SU-DHL-6 (cell line): Measurements from ENCODE around the gene FXYD4.
"Not testable (repeated sequence)": the region's sequence is repeated elsewhere in the genome, so short reads cannot be mapped to it uniquely, and the experiment has no call there.

ENCODE experiments used
- H2AFZ ChIP-seq: fragments of 200-600 bp; sonication (generic); 2 replicates; pipeline ENCODE4 v1.6.1; 2014; ENCODE audit warnings: low read depth, mild to moderate bottlenecking, moderate library complexity, mixed read lengths, antibody characterized with exemption, low read length; ENCODE audit not compliant: severe bottlenecking
- H3F3A ChIP-seq: fragments of 200-600 bp; shearing (Covaris generic); 2 replicates; pipeline ENCODE4 v1.6.0; 2016; ENCODE audit warnings: antibody characterized with exemption, mild to moderate bottlenecking; ENCODE audit not compliant: insufficient read depth
- H3K27ac ChIP-seq: fragments of 200-600 bp; sonication (generic); 2 replicates; pipeline ENCODE4 v1.5.1; 2016; ENCODE audit warnings: low read depth, mild to moderate bottlenecking, low read length, moderate library complexity, mixed read lengths
- H3K27me3 ChIP-seq: fragments of 200-600 bp; sonication (generic), shearing (Covaris generic); 2 replicates; pipeline ENCODE4 v1.6.0; 2014; ENCODE audit warnings: mild to moderate bottlenecking, low read length
- H3K36me3 ChIP-seq: fragments of 200-600 bp; sonication (generic); 2 replicates; pipeline ENCODE4 v1.6.1; 2014; ENCODE audit warnings: mild to moderate bottlenecking, low read length, mixed read lengths
- H3K4me2 ChIP-seq: fragments of 300-600, 200-600 bp; shearing (Covaris generic), sonication (generic); 2 replicates; pipeline ENCODE4 v1.6.0; 2014; ENCODE audit warnings: low read length, low read depth, mild to moderate bottlenecking; ENCODE audit not compliant: poor library complexity, severe bottlenecking
- H3K4me3 ChIP-seq: fragments of 200-600 bp; sonication (generic); 2 replicates; pipeline ENCODE4 v1.5.1; 2014; ENCODE audit warnings: antibody characterized with exemption, low read length, mild to moderate bottlenecking, mixed read lengths; ENCODE audit not compliant: insufficient read depth, poor library complexity, severe bottlenecking
- H3K79me2 ChIP-seq: fragments of 200-600 bp; sonication (generic); 2 replicates; pipeline ENCODE4 v1.6.1; 2014; ENCODE audit warnings: mild to moderate bottlenecking, low read length, moderate library complexity; ENCODE audit not compliant: insufficient read depth
- H3K9ac ChIP-seq: fragments of 200-600 bp; sonication (generic); 2 replicates; pipeline ENCODE4 v1.7.0; 2014; ENCODE audit warnings: mild to moderate bottlenecking, low read length
- H3K9me2 ChIP-seq: fragments of 200-600 bp; sonication (generic); replicated peaks from 2 replicates; pipeline ENCODE4 v1.6.1; 2014; ENCODE audit warnings: low read length; ENCODE audit not compliant: insufficient read depth
- H3K9me3 ChIP-seq: fragments of 200-600 bp; sonication (generic); 2 replicates; pipeline ENCODE4 v1.6.1; 2014; ENCODE audit warnings: low read length, mixed read lengths; ENCODE audit not compliant: insufficient read depth
- H4K20me1 ChIP-seq: fragments of 200-600 bp; sonication (generic); 2 replicates; pipeline ENCODE4 v1.6.1; 2014; ENCODE audit warnings: low read depth, mild to moderate bottlenecking, antibody characterized with exemption, low read length, moderate library complexity, mixed read lengths
- EZH2phosphoT487 ChIP-seq: fragments of 200-600 bp; sonication (generic), shearing (Covaris generic); conservative IDR thresholded peaks from 2 replicates; pipeline ENCODE4 v1.6.1; 2018; ENCODE audit warnings: mild to moderate bottlenecking, antibody characterized with exemption, low read length, moderate library complexity, mixed read lengths
- TF ChIP-seq, protein P1 (sequence below): fragments of 200-600 bp; sonication (generic); IDR thresholded peaks from one replicate; pipeline ENCODE4 v1.5.1; 2017; ENCODE audit warnings: antibody characterized with exemption, mild to moderate bottlenecking, low read length, moderate library complexity; ENCODE audit not compliant: insufficient read depth, poor library complexity, severe bottlenecking

Gene FXYD4

DNA sequence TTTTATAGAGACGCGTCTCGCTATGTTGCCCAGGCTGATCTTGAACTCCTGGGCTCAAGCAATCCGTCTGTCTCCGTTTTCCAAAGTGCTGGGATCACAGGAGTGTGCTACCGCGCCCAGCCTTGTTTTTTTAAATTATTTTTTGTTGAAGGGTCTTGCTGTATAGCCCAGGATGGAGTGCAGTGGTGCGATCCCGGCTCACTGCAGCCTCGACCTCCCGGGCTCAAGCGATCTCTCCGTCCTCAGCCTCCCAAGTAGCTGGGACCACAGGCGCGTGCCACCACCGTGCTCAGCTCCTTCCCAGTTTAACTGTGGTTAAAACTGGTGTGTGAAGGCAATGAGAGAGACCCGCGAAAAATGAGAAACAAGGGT, 48.5 kb downstream of the FXYD4 start:
- peak overlapping the region; percentile 89 for H3K27ac ChIP-seq
- H3K9ac ChIP-seq = peak overlapping the region; percentile 78
- no peaks in the 10 kb centered on the region for H3K27me3 ChIP-seq
- H3K9me2 ChIP-seq = no peaks in the 10 kb centered on the region
- H3K36me3 ChIP-seq = no peaks in the 10 kb centered on the region
- H3F3A ChIP-seq = peaks cover 49% of the 10 kb centered on the region
- peak overlapping the region; percentile 99 for H3K4me2 ChIP-seq
- H3K79me2 ChIP-seq = no peaks in the 10 kb centered on the region
- H4K20me1 ChIP-seq = no peaks in the 10 kb centered on the region
- peak overlapping the region; percentile 66 for H3K4me3 ChIP-seq
- no peaks in the 10 kb centered on the region for H3K9me3 ChIP-seq
- TF ChIP-seq, protein P1, sequence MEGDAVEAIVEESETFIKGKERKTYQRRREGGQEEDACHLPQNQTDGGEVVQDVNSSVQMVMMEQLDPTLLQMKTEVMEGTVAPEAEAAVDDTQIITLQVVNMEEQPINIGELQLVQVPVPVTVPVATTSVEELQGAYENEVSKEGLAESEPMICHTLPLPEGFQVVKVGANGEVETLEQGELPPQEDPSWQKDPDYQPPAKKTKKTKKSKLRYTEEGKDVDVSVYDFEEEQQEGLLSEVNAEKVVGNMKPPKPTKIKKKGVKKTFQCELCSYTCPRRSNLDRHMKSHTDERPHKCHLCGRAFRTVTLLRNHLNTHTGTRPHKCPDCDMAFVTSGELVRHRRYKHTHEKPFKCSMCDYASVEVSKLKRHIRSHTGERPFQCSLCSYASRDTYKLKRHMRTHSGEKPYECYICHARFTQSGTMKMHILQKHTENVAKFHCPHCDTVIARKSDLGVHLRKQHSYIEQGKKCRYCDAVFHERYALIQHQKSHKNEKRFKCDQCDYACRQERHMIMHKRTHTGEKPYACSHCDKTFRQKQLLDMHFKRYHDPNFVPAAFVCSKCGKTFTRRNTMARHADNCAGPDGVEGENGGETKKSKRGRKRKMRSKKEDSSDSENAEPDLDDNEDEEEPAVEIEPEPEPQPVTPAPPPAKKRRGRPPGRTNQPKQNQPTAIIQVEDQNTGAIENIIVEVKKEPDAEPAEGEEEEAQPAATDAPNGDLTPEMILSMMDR = no peak
- no peak for TF ChIP-seq EZH2phosphoT487
- H2AFZ ChIP-seq = peak overlapping the region; percentile 82

- H3K79me2 ChIP-seq = no peaks in the 10 kb centered on the region
- no peaks in the 10 kb centered on the region for H3K27me3 ChIP-seq
- H3K9ac ChIP-seq = peak overlapping the region; percentile 78
- H3K27ac ChIP-seq = peak overlapping the region; percentile 89
- peak overlapping the region; percentile 66 for H3K4me3 ChIP-seq
- no peaks in the 10 kb centered on the region for H3K9me2 ChIP-seq
- peak overlapping the region; percentile 99 for H3K4me2 ChIP-seq
- TF ChIP-seq EZH2phosphoT487 = no peak
- peak overlapping the region; percentile 82 for H2AFZ ChIP-seq
- peaks cover 49% of the 10 kb centered on the region for H3F3A ChIP-seq
- no peaks in the 10 kb centered on the region for H3K9me3 ChIP-seq
- H4K20me1 ChIP-seq = no peaks in the 10 kb centered on the region
- no peaks in the 10 kb centered on the region for H3K36me3 ChIP-seq
Measured at GRCh38 chr10:43420369-43421200, 49.1 kb downstream of the FXYD4 start.

GRCh38 chr10:43421201-43421507, 49.7 kb downstream of the FXYD4 start:
- TF ChIP-seq, protein P1 = no peak
- TF ChIP-seq EZH2phosphoT487 = no peak
- peak overlapping the region; percentile 89 for H3K27ac ChIP-seq

DNA sequence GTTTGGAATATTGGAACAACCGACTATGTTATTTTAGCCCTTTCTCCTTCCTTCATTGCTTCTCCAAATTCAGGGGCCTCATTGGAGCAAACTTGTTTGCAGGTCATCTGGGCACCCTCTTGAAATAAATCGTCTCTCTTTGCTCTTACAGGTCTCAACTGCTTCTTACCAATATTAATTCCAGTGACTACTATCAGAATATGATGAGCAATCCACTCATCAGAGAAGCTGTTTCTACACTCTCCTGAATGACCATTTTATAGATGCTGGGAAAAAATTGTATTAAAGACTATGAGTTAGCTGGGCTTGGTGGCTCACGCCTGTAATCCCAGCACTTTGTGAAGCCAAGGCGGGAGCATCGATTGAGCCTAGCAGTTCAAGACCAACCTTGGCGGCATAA, 50.1 kb downstream of the FXYD4 start:
- no peaks in the 10 kb centered on the region for H3K36me3 ChIP-seq
- H3K9ac ChIP-seq = peak overlapping the region; percentile 78
- H3F3A ChIP-seq = peaks cover 49% of the 10 kb centered on the region
- peak overlapping the region; percentile 89 for H3K27ac ChIP-seq
- peak overlapping the region; percentile 82 for H2AFZ ChIP-seq
- peak overlapping the region; percentile 66 for H3K4me3 ChIP-seq
- peak overlapping the region; percentile 99 for H3K4me2 ChIP-seq
- no peaks in the 10 kb centered on the region for H3K79me2 ChIP-seq
- H3K27me3 ChIP-seq = no peaks in the 10 kb centered on the region
- no peak for TF ChIP-seq EZH2phosphoT487
- TF ChIP-seq, protein P1 = no peak
- H3K9me3 ChIP-seq = no peaks in the 10 kb centered on the region
- no peaks in the 10 kb centered on the region for H3K9me2 ChIP-seq
- no peaks in the 10 kb centered on the region for H4K20me1 ChIP-seq

More at GRCh38 chr10:43421201-43421507, 49.7 kb downstream of the FXYD4 start:
- H3F3A ChIP-seq = peaks cover 49% of the 10 kb centered on the region
- H3K9ac ChIP-seq = peak overlapping the region; percentile 78
- no peaks in the 10 kb centered on the region for H3K27me3 ChIP-seq
- peak overlapping the region; percentile 99 for H3K4me2 ChIP-seq
- no peaks in the 10 kb centered on the region for H3K9me2 ChIP-seq
- H3K9me3 ChIP-seq = no peaks in the 10 kb centered on the region
- H3K36me3 ChIP-seq = no peaks in the 10 kb centered on the region
- H3K4me3 ChIP-seq = peak overlapping the region; percentile 66
- H4K20me1 ChIP-seq = no peaks in the 10 kb centered on the region
- H2AFZ ChIP-seq = peak overlapping the region; percentile 82
- H3K79me2 ChIP-seq = no peaks in the 10 kb centered on the region

DNA sequence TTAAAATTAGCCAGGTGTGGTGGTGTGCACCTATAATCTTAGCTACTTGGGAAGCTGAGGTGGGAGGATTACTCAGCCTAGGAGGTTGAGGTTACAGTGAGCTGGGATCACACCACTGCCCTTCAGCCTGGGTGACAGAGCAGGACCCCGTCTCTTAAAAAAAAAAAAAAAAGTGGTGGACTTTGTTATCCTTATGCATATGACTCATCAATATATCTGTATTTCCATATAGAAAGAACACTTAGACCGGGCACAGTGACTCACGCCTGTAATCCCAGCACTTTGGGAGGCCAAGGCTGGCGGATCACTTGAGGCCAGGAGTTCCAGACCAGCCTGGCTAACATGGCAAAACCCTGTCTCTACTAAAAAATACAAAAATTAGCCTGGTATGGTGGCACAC, 50.5 kb downstream of the FXYD4 start:
- H3K27ac ChIP-seq, H2AFZ ChIP-seq, H3K9me3 ChIP-seq, H3K27me3 ChIP-seq, H3K36me3 ChIP-seq, H4K20me1 ChIP-seq, H3K4me3 ChIP-seq, H3K9me2 ChIP-seq, H3K79me2 ChIP-seq, H3K4me2 ChIP-seq: not testable (repeated sequence)
- peaks cover 49% of the 10 kb centered on the region for H3F3A ChIP-seq
- 0 out of 2 replicates have a peak overlapping the region, but pooled peaks have one; percentile 78 for H3K9ac ChIP-seq
